Stimulated activated memory B cell treated with anti-CD40 and anti-IgM and Interleukin-4, amounts not matched to agents 10 μg/mL and 1 μg/mL and 100 μg/mL, for 72 hours (primary cell): ENCODE data around the gene ATRIP.

Source experiments
- ATAC-seq: fragments of 150-1000 bp; cut with Tn5 transposase; 2 replicates; pipeline ENCODE4 v1.10.0; 2021
- H3K27ac Mint-ChIP-seq: one replicate; pipeline ENCODE4 v1.8.0; 2022; ENCODE audit warnings: mild to moderate bottlenecking, mixed read lengths
- H3K27me3 Mint-ChIP-seq: one replicate; pipeline ENCODE4 v1.8.0; 2022; ENCODE audit warnings: mixed read lengths
- H3K36me3 Mint-ChIP-seq: one replicate; pipeline ENCODE4 v1.8.0; 2022; ENCODE audit warnings: mixed read lengths
- H3K4me1 Mint-ChIP-seq: one replicate; pipeline ENCODE4 v1.8.0; 2022; ENCODE audit warnings: mixed read lengths
- H3K4me3 Mint-ChIP-seq: one replicate; pipeline ENCODE4 v1.8.0; 2022; ENCODE audit warnings: mild to moderate bottlenecking, moderate library complexity, mixed read lengths
- H3K9me3 Mint-ChIP-seq: one replicate; pipeline ENCODE4 v1.8.0; 2022; ENCODE audit warnings: mixed read lengths

The ATRIP gene

GRCh38 chr3:48505146-48505545, 58.6 kb downstream of the ATRIP start:
- Mint-ChIP-seq H3K36me3 (no peaks in the 10 kb centered on the region), H3K4me1 (peaks cover 21% of the 10 kb centered on the region), H3K4me3 (peak overlapping the region; percentile 7), H3K27me3 (no peaks in the 10 kb centered on the region), H3K27ac (no peak overlapping the region), H3K9me3 (no peaks in the 10 kb centered on the region)
- ATAC-seq = no peak

- H3K27ac Mint-ChIP-seq = no peak overlapping the region
- H3K27me3 Mint-ChIP-seq = peaks cover 5% of the 10 kb centered on the region
- peaks cover 21% of the 10 kb centered on the region for H3K4me1 Mint-ChIP-seq
- no peak for ATAC-seq
- H3K36me3 Mint-ChIP-seq = no peaks in the 10 kb centered on the region
- H3K9me3 Mint-ChIP-seq = no peaks in the 10 kb centered on the region
- no peak overlapping the region for H3K4me3 Mint-ChIP-seq
Measured at GRCh38 chr3:48505968-48506504, 59.5 kb downstream of the ATRIP start.

GRCh38 chr3:48507256-48508061, 60.9 kb downstream of the ATRIP start:
- no peak overlapping the region for H3K4me3 Mint-ChIP-seq
- peaks cover 12% of the 10 kb centered on the region for H3K27me3 Mint-ChIP-seq
- ATAC-seq = peak; percentile 89
- no peaks in the 10 kb centered on the region for H3K36me3 Mint-ChIP-seq
- H3K27ac Mint-ChIP-seq = no peak overlapping the region
- peaks cover 21% of the 10 kb centered on the region for H3K4me1 Mint-ChIP-seq
- H3K9me3 Mint-ChIP-seq = no peaks in the 10 kb centered on the region

GRCh38 chr3:48511551-48511950, 65.0 kb downstream of the ATRIP start:
- no peak for ATAC-seq
- Mint-ChIP-seq H3K4me3 (no peak overlapping the region), H3K4me1 (peaks cover 14% of the 10 kb centered on the region), H3K27ac (no peak overlapping the region), H3K36me3 (no peaks in the 10 kb centered on the region), H3K9me3 (no peaks in the 10 kb centered on the region), H3K27me3 (peaks cover 16% of the 10 kb centered on the region)

GRCh38 chr3:48514431-48515227, 68.1 kb downstream of the ATRIP start:
- Mint-ChIP-seq H3K27me3 (peaks cover 36% of the 10 kb centered on the region), H3K4me3 (no peak overlapping the region), H3K9me3 (no peaks in the 10 kb centered on the region), H3K36me3 (no peaks in the 10 kb centered on the region), H3K27ac (no peak overlapping the region), H3K4me1 (peaks cover 5% of the 10 kb centered on the region)
- ATAC-seq = peak; percentile 64
